H9 (cell line): ENCODE measurements around the gene LRRC7. TPM values are rescaled to one million over a fixed set of nuclear protein-coding genes. Genes with fewer than 3 reads are reported as not detected.

Experiments used
- DNase-seq: peaks from one replicate; pipeline ENCODE4 v3.0.0-alpha.2; 2017
- H2AFZ ChIP-seq: one replicate; pipeline ENCODE4 v1.6.1; 2013; ENCODE audit warnings: mild to moderate bottlenecking, low read length, control low read depth, moderate library complexity
- H2AK5ac ChIP-seq: 2 replicates; pipeline ENCODE4 v1.6.1; 2013; ENCODE audit warnings: low read length, control low read depth, mixed read lengths; ENCODE audit not compliant: insufficient read length
- H2BK120ac ChIP-seq: one replicate; pipeline ENCODE4 v1.6.1; 2013; ENCODE audit warnings: low read depth, mild to moderate bottlenecking, low read length, control low read depth, inconsistent platforms; ENCODE audit not compliant: poor library complexity, severe bottlenecking
- H2BK12ac ChIP-seq: 2 replicates; pipeline ENCODE4 v1.6.1; 2013; ENCODE audit warnings: low read length, control low read depth, mixed read lengths, low read depth; ENCODE audit not compliant: insufficient read length
- H2BK15ac ChIP-seq: 2 replicates; pipeline ENCODE4 v1.6.1; 2013; ENCODE audit warnings: low read depth, low read length, control low read depth
- H2BK20ac ChIP-seq: one replicate; pipeline ENCODE4 v1.6.1; 2013; ENCODE audit warnings: low read depth, mild to moderate bottlenecking, low read length, control low read depth, inconsistent platforms; ENCODE audit not compliant: poor library complexity, severe bottlenecking
- H2BK5ac ChIP-seq: 2 replicates; pipeline ENCODE4 v1.6.1; 2013; ENCODE audit warnings: low read length, control low read depth, mixed read lengths; ENCODE audit not compliant: insufficient read length
- H3K14ac ChIP-seq: 2 replicates; pipeline ENCODE4 v1.6.1; 2013; ENCODE audit warnings: low read length, control low read depth; ENCODE audit not compliant: insufficient read depth
- H3K18ac ChIP-seq: 2 replicates; pipeline ENCODE4 v1.6.1; 2013; ENCODE audit warnings: low read depth, mild to moderate bottlenecking, mixed read lengths, low read length, control low read depth; ENCODE audit not compliant: insufficient read length
- H3K23ac ChIP-seq: 2 replicates; pipeline ENCODE4 v1.6.1; 2013; ENCODE audit warnings: low read length, control low read depth, mixed read lengths, low read depth; ENCODE audit not compliant: insufficient read length
- H3K23me2 ChIP-seq: 2 replicates; pipeline ENCODE4 v1.6.1; 2013; ENCODE audit warnings: low read depth, mild to moderate bottlenecking, mixed read lengths, low read length, control low read depth; ENCODE audit not compliant: insufficient read length, poor library complexity, severe bottlenecking
- H3K27ac ChIP-seq: 2 replicates; pipeline ENCODE4 v1.5.1; 2013; ENCODE audit warnings: low read length, control low read depth, mixed read lengths, low read depth; ENCODE audit not compliant: insufficient read length
- H3K27me3 ChIP-seq: 2 replicates; pipeline ENCODE4 v1.6.1; 2013; ENCODE audit warnings: low read length, control low read depth, inconsistent platforms; ENCODE audit not compliant: insufficient read depth
- H3K4ac ChIP-seq: 2 replicates; pipeline ENCODE4 v1.6.1; 2013; ENCODE audit warnings: low read depth, mild to moderate bottlenecking, control low read depth, inconsistent platforms, low read length, moderate library complexity
- H3K4me1 ChIP-seq: 2 replicates; pipeline ENCODE4 v1.6.1; 2013; ENCODE audit warnings: low read length, control low read depth, inconsistent platforms; ENCODE audit not compliant: insufficient read depth
- H3K4me2 ChIP-seq: 2 replicates; pipeline ENCODE4 v1.6.1; 2013; ENCODE audit warnings: low read length, control low read depth, mixed read lengths; ENCODE audit not compliant: insufficient read length, insufficient read depth
- H3K56ac ChIP-seq: 2 replicates; pipeline ENCODE4 v1.6.1; 2013; ENCODE audit warnings: low read depth, mild to moderate bottlenecking, mixed read lengths, low read length, control low read depth; ENCODE audit not compliant: insufficient read length
- H3K79me1 ChIP-seq: 2 replicates; pipeline ENCODE4 v1.6.1; 2013; ENCODE audit warnings: low read depth, mild to moderate bottlenecking, moderate library complexity, low read length, control low read depth, inconsistent platforms; ENCODE audit not compliant: insufficient read depth, poor library complexity, severe bottlenecking
- H3K79me2 ChIP-seq: 2 replicates; pipeline ENCODE4 v1.6.1; 2013; ENCODE audit warnings: low read length, control low read depth, inconsistent platforms; ENCODE audit not compliant: insufficient read depth
- H3K9ac ChIP-seq: 2 replicates; pipeline ENCODE4 v1.6.1; 2013; ENCODE audit warnings: low read length, control low read depth, mixed read lengths; ENCODE audit not compliant: insufficient read length; ENCODE audit errors: extremely low read depth
- H3K9me3 ChIP-seq: one replicate; pipeline ENCODE4 v1.6.1; 2013; ENCODE audit warnings: low read depth, low read length, inconsistent platforms; ENCODE audit not compliant: control insufficient read depth
- H3T11ph ChIP-seq: one replicate; pipeline ENCODE4 v1.6.1; 2013; ENCODE audit warnings: mild to moderate bottlenecking, low read length, control low read depth, inconsistent platforms
- H4K20me1 ChIP-seq: one replicate; pipeline ENCODE4 v1.6.1; 2013; ENCODE audit not compliant: control insufficient read depth, insufficient read length, insufficient read depth
- H4K5ac ChIP-seq: 2 replicates; pipeline ENCODE4 v1.6.1; 2013; ENCODE audit warnings: low read depth, mild to moderate bottlenecking, mixed read lengths, low read length, control low read depth; ENCODE audit not compliant: insufficient read length
- H4K8ac ChIP-seq: replicated peaks from 2 replicates; pipeline ENCODE4 v1.6.1; 2013; ENCODE audit warnings: low read length, control low read depth, mixed read lengths, low read depth; ENCODE audit not compliant: insufficient read length
- H4K91ac ChIP-seq: 2 replicates; pipeline ENCODE4 v1.6.1; 2013; ENCODE audit warnings: low read depth, mild to moderate bottlenecking, moderate library complexity, mixed read lengths, low read length, control low read depth; ENCODE audit not compliant: insufficient read length
- H3K27ac Mint-ChIP-seq, 3 experiments: 2 replicates in 2 of 3; 3 replicates in 1 of 3; pipeline ENCODE4 v1.8.0; 2020 to 2021; ENCODE audit warnings: mixed read lengths in 3 of 3, mild to moderate bottlenecking in 1 of 3, moderate library complexity in 1 of 3
- H3K27me3 Mint-ChIP-seq: 2 replicates; pipeline ENCODE4 v1.8.0; 2021; ENCODE audit warnings: low read depth, mild to moderate bottlenecking, moderate library complexity, mixed read lengths
- H3K36me3 Mint-ChIP-seq, 3 experiments: 2 replicates in 2 of 3; 3 replicates in 1 of 3; pipeline ENCODE4 v1.8.0; 2020 to 2021; ENCODE audit warnings: low read depth in 3 of 3, mixed read lengths in 3 of 3; ENCODE audit not compliant: insufficient read depth in 1 of 3
- H3K4me1 Mint-ChIP-seq, 2 experiments: 2 replicates each; pipeline ENCODE4 v1.8.0; 2020; ENCODE audit warnings: mixed read lengths in 2 of 2
- H3K4me3 Mint-ChIP-seq, 2 experiments: 2 replicates in 1 of 2; 3 replicates in 1 of 2; pipeline ENCODE4 v1.8.0; 2020 to 2021; ENCODE audit warnings: mild to moderate bottlenecking in 2 of 2, mixed read lengths in 2 of 2, moderate library complexity in 1 of 2
- H3K9me3 Mint-ChIP-seq, 2 experiments: 2 replicates in 1 of 2; 3 replicates in 1 of 2; pipeline ENCODE4 v1.8.0; 2020; ENCODE audit warnings: mild to moderate bottlenecking in 2 of 2, mixed read lengths in 2 of 2, moderate library complexity in 1 of 2
- WGBS: extraction: QIAGEN DNeasy Blood & Tissue Kit; methylation state at CpG from one replicate; pipeline ENCODE4 v1.1.7; 2013; ENCODE audit warnings: missing lambda C conversion rate, low lambda C conversion rate, mixed read lengths; ENCODE audit not compliant: insufficient read length; ENCODE audit errors: extremely low coverage; 5-methylcytosine and 5-hydroxymethylcytosine counted together
- total RNA-seq: library from RNA; stranded (reverse); gene quantifications from 2 replicates; pipeline ENCODE4 v1.2.1, GENCODE V29; 2021
- TF ChIP-seq, protein P1 (sequence below): fragments of 200-600 bp; sonication (generic); conservative IDR thresholded peaks from 3 replicates; pipeline ENCODE4 v1.8.0; 2021; ENCODE audit warnings: antibody characterized with exemption, mild to moderate bottlenecking

LRRC7 gene
- total RNA-seq, 1 experiment from 2014 or later, result not detected

DNA sequence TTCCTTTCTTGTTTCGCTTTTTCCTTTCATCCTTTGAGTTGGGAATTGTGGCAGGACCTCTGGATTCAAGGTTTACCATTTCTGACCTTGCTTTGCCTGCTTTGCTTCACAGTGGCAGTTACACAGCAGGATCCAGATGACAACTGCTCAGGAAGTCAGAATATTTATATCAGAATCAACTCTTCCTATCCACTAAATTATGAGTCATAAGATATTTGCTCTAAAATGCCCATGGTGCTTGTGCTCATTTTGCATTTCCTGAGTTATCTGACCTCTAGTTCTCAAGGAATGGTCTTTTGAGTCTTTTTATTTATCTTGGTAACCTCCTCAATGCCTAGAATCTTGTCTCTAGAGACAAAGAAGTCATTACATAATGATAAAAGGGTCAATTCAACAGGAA is 290.8 kb downstream of the LRRC7 start:
- Histone ChIP-seq H2BK12ac (no peak overlapping the region), H4K91ac (no peak overlapping the region), H3K27ac (no peak overlapping the region), H3K14ac (no peak overlapping the region), H3T11ph (no peak overlapping the region), H3K27me3 (no peaks in the 10 kb centered on the region), H4K5ac (no peak overlapping the region), H3K23me2 (no peaks in the 10 kb centered on the region), H3K9ac (no peak overlapping the region), H3K4me1 (no peaks in the 10 kb centered on the region; the same call in 1 of the 2 replicates), H3K79me2 (no peaks in the 10 kb centered on the region), H2BK5ac (no peak overlapping the region), H2BK15ac (no peak overlapping the region), H3K56ac (no peak overlapping the region), H2BK120ac (no peak overlapping the region), H3K4ac (no peak overlapping the region), H4K8ac (no peak overlapping the region), H3K4me2 (no peak overlapping the region), H3K79me1 (no peaks in the 10 kb centered on the region), H3K9me3 (no peaks in the 10 kb centered on the region), H2AFZ (no peak overlapping the region), H3K23ac (no peak overlapping the region), H4K20me1 (no peaks in the 10 kb centered on the region), H2BK20ac (no peak overlapping the region), H2AK5ac (no peak overlapping the region), H3K18ac (no peak overlapping the region)
- H3K4me3 Mint-ChIP-seq, result no peak overlapping the region
- H3K4me1 Mint-ChIP-seq, result peaks cover 7 to 8% of the 10 kb centered on the region in 2 experiments
- H3K27ac Mint-ChIP-seq, result no peak overlapping the region
- no peak for DNase-seq
- H3K9me3 Mint-ChIP-seq, result no peaks in the 10 kb centered on the region
- TF ChIP-seq, protein P1, sequence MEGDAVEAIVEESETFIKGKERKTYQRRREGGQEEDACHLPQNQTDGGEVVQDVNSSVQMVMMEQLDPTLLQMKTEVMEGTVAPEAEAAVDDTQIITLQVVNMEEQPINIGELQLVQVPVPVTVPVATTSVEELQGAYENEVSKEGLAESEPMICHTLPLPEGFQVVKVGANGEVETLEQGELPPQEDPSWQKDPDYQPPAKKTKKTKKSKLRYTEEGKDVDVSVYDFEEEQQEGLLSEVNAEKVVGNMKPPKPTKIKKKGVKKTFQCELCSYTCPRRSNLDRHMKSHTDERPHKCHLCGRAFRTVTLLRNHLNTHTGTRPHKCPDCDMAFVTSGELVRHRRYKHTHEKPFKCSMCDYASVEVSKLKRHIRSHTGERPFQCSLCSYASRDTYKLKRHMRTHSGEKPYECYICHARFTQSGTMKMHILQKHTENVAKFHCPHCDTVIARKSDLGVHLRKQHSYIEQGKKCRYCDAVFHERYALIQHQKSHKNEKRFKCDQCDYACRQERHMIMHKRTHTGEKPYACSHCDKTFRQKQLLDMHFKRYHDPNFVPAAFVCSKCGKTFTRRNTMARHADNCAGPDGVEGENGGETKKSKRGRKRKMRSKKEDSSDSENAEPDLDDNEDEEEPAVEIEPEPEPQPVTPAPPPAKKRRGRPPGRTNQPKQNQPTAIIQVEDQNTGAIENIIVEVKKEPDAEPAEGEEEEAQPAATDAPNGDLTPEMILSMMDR, result no peak
- H3K27me3 Mint-ChIP-seq, result no peaks in the 10 kb centered on the region
- no peaks in the 10 kb centered on the region for H3K36me3 Mint-ChIP-seq
- WGBS, result no CpG with 5 or more reads among the region's 1 CpG
